ENCODE measurements around the gene LILRB1. TPM values are rescaled to one million over a fixed set of nuclear protein-coding genes. Genes with fewer than 3 reads are reported as not detected.
"Not testable (repeated sequence)": the region's sequence is repeated elsewhere in the genome, so short reads cannot be mapped to it uniquely, and the experiment has no call there.

Gene LILRB1
- total RNA-seq = under 1 TPM in 1 of 2 donors, not detected in 1; 0.37 TPM

DNA sequence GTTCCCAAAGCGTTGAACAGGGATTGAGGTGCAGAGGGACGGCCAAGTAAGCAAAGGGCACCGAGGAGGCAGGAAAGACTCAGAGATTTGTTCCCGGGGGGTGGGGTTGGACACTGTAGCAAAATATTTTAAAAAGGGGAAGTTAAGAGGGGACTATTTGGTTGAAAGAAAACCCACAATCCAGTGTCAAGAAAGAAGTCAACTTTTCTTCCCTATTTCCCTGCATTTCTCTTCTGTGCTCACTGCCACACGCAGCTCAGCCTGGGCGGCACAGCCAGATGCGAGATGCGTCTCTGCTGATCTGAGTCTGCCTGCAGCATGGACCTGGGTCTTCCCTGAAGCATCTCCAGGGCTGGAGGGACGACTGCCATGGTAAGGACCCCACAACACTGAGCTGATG, at the start of gene LILRB1:
LILRB1 (plus strand) TSS at position 223 of the 400 bp plus-strand sequence. CDS start 590 bp downstream, outside the sequence.
- not testable (repeated sequence) for H3K4me1 Mint-ChIP-seq; H3K36me3 Mint-ChIP-seq (ENCODE audit: low read depth); H3K27ac Mint-ChIP-seq; H3K4me3 Mint-ChIP-seq; ATAC-seq (replicated peaks); H3K9me3 Mint-ChIP-seq
- H3K27me3 Mint-ChIP-seq = peaks cover 32% of the 10 kb centered on the region

DNA sequence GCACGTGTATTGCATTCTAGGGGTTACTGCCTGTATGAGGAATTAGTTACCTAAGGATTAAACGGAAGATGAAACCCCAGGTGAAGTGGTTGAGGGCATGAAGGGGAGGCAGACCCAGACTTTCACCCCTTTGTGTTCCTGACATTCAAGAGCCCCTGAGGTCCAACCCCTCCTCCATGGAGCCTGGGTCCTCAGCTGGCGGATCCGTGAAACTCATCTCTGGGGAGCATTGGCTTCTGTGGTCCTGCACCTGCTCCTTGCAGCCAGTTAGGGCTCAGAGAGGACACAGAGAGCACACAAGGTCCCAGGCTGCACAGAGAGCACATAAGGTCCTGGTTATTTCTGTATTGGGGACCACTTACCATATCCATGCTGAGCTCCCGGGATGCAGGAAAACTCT, 43.9 kb upstream of the LILRB1 start:
- H3K36me3 Mint-ChIP-seq (ENCODE audit: low read depth) = no peaks in the 10 kb centered on the region
- peaks cover 8% of the 10 kb centered on the region for H3K9me3 Mint-ChIP-seq
- no peak overlapping the region for H3K27ac Mint-ChIP-seq
- ATAC-seq (replicated peaks) = no peak
- no peaks in the 10 kb centered on the region for H3K4me1 Mint-ChIP-seq
- H3K27me3 Mint-ChIP-seq = peaks cover 41% of the 10 kb centered on the region
- no peak overlapping the region for H3K4me3 Mint-ChIP-seq

DNA sequence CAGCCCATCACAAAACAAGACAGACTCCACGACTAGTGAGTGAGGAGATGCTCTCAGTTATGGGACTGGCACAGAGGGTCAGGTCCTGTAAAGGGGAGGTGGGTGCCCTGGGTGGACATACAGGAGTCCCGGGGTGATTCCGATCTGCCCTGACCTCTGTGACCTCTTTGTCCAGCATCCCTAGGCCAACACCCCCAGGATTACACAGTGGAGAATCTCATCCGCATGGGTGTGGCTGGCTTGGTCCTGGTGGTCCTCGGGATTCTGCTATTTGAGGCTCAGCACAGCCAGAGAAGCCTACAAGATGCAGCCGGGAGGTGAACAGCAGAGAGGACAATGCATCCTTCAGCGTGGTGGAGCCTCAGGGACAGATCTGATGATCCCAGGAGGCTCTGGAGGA, 43.3 kb upstream of the LILRB1 start:
- Mint-ChIP-seq H3K27ac (no peak overlapping the region), H3K9me3 (peaks cover 8% of the 10 kb centered on the region), H3K4me3 (no peak overlapping the region), H3K27me3 (peaks cover 45% of the 10 kb centered on the region), H3K4me1 (no peaks in the 10 kb centered on the region), H3K36me3 (ENCODE audit: low read depth) (no peaks in the 10 kb centered on the region)
- ATAC-seq (replicated peaks) = no peak

DNA sequence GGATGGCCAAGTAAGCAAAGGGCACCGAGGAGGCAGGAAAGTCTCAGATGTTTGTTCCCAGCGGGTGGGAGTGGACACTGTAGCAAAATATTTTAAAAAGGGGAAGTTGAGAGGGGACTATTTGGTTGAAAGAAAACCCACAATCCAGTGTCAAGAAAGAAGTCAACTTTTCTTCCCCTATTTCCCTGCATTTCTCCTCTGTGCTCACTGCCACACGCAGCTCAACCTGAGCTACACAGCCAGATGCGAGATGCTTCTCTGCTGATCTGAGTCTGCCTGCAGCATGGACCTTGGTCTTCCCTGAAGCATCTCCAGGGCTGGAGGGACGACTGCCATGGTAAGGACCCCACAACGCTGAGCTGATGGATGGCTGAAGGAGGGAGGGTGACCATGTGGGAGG, 36.8 kb upstream of the LILRB1 start, which contains the start of gene LILRA1:
LILRA1 (plus strand) TSS at position 188 of the 400 bp plus-strand sequence. CDS start 613 bp downstream, outside the sequence.
- H3K9me3 Mint-ChIP-seq; ATAC-seq (replicated peaks); H3K36me3 Mint-ChIP-seq (ENCODE audit: low read depth); H3K27ac Mint-ChIP-seq; H3K4me1 Mint-ChIP-seq; H3K4me3 Mint-ChIP-seq: not testable (repeated sequence)
- H3K27me3 Mint-ChIP-seq = peaks cover 31% of the 10 kb centered on the region

DNA sequence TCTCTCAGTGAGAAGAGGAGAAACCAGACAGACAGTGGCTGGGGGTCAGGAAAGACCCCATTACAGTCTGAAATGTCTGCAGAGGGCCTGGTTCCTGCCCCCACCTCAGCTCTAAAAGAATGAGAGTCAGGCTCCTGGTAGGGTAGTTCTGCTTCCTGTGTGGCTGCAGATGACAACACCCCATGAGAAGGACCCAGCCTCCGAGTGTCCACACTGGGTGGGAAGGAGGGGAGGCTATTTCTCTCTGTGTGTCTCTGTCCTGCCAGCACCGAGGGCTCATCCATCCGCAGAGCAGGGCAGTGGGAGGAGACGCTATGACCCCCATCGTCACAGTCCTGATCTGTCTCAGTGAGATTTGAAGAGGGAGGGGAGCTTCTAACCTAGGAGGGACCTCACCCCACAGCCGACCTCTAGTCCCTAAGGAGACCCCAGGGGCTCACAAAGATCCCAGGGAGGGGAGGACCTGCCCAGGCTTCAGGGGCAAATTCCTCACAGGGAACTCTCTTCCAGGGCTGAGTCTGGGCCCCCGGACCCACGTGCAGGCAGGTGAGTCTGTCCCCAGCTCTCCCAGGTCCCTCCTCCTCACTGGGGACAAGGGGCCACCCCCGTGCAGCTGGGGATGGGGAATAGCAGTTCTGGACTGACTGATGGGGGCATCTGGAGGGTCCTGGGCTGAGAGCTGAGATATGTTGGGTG, 36.2 kb upstream of the LILRB1 start:
- not testable (repeated sequence) for H3K36me3 Mint-ChIP-seq (ENCODE audit: low read depth); H3K4me3 Mint-ChIP-seq; ATAC-seq (replicated peaks); H3K4me1 Mint-ChIP-seq; H3K9me3 Mint-ChIP-seq; H3K27ac Mint-ChIP-seq
- H3K27me3 Mint-ChIP-seq = peaks cover 28% of the 10 kb centered on the region

DNA sequence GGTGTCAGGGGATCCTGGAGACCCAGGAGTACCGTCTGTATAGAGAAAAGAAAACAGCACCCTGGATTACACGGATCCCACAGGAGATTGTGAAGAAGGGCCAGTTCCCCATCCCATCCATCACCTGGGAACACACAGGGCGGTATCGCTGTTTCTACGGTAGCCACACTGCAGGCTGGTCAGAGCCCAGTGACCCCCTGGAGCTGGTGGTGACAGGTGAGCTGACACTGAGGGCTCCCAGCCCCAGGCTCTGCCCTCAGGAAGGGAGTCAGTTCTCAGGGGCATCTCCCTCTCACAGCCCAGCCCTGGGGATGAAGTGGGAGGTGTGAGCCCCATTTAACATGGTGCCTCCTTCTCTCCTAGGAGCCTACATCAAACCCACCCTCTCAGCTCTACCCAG, 35.5 kb upstream of the LILRB1 start:
- H3K4me3 Mint-ChIP-seq = no peak overlapping the region
- H3K27ac Mint-ChIP-seq = no peak overlapping the region
- H3K27me3 Mint-ChIP-seq = peaks cover 28% of the 10 kb centered on the region
- no peaks in the 10 kb centered on the region for H3K4me1 Mint-ChIP-seq
- no peak for ATAC-seq (replicated peaks)
- no peaks in the 10 kb centered on the region for H3K9me3 Mint-ChIP-seq
- H3K36me3 Mint-ChIP-seq (ENCODE audit: low read depth) = no peaks in the 10 kb centered on the region

DNA sequence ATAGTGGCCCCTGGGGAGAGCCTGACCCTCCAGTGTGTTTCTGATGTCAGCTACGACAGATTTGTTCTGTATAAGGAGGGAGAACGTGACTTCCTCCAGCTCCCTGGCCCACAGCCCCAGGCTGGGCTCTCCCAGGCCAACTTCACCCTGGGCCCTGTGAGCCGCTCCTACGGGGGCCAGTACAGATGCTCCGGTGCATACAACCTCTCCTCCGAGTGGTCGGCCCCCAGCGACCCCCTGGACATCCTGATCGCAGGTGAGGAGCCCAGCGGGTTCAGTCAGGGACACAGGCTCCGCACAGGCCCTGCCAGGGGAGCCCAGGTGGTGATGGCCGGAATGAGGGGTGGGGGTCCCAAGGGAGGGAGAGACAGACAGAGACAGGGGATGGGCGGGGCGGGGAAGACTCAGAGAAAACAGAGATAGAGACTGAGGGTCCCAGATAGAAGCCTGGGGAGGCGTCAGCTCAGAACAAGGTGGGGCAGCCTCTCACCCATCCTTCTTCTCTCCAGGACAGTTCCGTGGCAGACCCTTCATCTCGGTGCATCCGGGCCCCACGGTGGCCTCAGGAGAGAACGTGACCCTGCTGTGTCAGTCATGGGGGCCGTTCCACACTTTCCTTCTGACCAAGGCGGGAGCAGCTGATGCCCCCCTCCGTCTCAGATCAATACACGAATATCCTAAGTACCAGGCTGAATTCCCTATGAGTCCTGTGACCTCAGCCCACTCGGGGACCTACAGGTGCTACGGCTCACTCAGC, 34.4 kb upstream of the LILRB1 start:
- H3K4me1 Mint-ChIP-seq; H3K36me3 Mint-ChIP-seq (ENCODE audit: low read depth); H3K27ac Mint-ChIP-seq; H3K4me3 Mint-ChIP-seq; H3K9me3 Mint-ChIP-seq; ATAC-seq (replicated peaks): not testable (repeated sequence)
- peaks cover 31% of the 10 kb centered on the region for H3K27me3 Mint-ChIP-seq

DNA sequence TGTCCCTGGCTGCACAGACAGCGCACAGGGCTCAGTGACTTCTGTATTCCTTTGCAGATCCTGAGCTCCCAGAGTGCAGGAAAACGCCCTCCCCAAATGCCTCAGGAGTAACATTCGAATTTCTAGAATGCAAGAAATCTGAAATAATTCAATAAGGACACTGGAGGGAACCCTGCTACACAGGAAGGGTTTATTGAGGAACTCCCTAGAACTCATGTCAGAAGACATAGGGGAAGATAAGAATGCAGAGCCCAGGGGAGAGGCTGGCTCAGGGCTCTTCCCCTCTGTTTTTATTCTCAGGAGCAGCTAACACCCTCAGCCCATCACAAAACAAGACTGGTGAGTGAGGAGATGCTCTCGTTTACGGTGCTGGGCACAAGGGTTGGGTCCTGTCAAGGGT, 30.1 kb upstream of the LILRB1 start:
- Mint-ChIP-seq H3K27ac (no peak overlapping the region), H3K36me3 (ENCODE audit: low read depth) (no peaks in the 10 kb centered on the region), H3K27me3 (peaks cover 24% of the 10 kb centered on the region), H3K4me3 (no peak overlapping the region), H3K4me1 (no peaks in the 10 kb centered on the region), H3K9me3 (no peaks in the 10 kb centered on the region)
- no peak for ATAC-seq (replicated peaks)

DNA sequence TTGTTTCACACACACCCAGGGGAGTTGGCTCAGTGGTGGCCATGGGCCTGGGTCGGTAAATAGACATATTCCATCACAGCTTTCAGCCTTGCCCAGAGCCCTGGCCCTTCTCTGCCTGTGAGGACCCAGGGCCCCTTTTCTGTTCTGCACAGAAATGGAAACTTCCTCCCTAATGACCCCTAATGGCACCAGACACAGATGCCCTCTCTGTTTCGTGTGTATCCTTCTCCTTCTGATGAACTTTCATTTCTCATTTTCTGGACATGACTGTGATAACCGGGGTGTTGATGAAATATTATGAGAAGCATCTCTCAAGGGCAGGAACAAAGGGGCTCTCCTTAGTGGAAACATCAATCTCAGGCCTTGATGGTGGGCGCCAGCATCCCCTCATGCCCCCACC, 24.1 kb upstream of the LILRB1 start:
- no peak overlapping the region for H3K27ac Mint-ChIP-seq
- H3K36me3 Mint-ChIP-seq (ENCODE audit: low read depth) = no peaks in the 10 kb centered on the region
- no peaks in the 10 kb centered on the region for H3K9me3 Mint-ChIP-seq
- peaks cover 27% of the 10 kb centered on the region for H3K27me3 Mint-ChIP-seq
- no peaks in the 10 kb centered on the region for H3K4me1 Mint-ChIP-seq
- H3K4me3 Mint-ChIP-seq = no peak overlapping the region
- ATAC-seq (replicated peaks) = no peak

DNA sequence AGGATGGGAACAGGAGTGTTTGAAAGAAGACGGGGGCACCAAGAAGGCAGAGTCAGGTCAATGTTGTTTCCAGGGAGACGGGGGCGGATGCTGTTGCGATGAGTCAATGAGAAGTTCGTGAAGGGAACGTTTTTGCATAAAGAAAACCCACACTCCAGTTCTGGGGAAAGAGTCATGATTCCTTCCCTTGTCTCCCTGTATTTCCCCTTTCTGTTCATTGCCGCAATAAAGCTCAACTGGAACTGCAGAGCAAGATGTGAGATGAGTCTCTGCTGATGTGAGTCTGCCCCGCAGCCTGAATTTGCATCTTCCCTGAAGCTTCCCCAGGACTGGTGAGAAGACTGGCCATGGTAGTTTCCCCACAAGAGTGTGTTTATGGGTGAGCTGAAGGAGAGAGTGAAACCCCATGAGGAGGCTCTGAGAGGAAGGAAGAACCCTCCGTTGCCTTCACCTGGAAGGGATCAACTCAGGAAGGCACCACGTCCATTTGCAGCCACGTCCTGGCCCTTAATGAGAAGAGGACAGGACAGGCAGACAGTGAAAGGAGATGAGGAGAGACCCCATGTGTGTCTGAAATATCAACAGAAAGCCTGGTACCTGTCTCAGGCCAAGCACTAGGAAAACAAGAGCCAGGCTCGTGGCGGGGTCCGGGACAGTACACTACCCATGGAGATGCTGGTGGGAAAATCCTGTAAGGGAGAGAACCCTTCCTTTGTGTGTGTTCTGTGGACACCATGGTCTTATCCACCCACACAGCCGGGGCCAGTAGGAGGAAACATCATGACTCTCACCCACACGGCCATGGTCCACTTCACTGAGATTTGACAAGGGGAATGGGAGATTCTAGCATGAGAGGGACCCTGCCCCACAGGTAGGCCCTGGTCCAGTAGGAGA, 23.1 kb upstream of the LILRB1 start:
- peak; percentile 78 for ATAC-seq (replicated peaks)
- H3K27me3 Mint-ChIP-seq = peaks cover 29% of the 10 kb centered on the region
- no peak overlapping the region for H3K4me3 Mint-ChIP-seq
- H3K4me1 Mint-ChIP-seq = no peaks in the 10 kb centered on the region
- no peaks in the 10 kb centered on the region for H3K36me3 Mint-ChIP-seq (ENCODE audit: low read depth)
- peak overlapping the region; percentile 27 for H3K27ac Mint-ChIP-seq
- no peaks in the 10 kb centered on the region for H3K9me3 Mint-ChIP-seq

DNA sequence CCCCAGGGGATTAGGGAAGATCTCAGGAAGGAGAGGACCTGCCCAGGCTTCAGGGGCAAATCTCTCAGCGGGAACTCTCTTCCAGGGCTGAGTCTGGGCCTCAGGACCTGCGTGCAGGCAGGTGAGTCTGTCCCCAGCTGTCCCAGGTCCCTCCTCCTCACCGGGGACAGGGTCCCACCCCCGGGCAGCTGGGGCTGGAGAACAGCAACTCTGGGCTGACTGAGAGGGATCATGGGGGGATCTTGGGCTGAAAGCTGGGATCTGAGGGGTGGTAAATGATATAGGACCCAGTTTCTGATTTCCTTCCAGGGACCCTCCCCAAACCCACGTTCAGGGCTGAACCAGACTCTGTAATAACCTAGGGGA, 22.5 kb upstream of the LILRB1 start:
- Mint-ChIP-seq H3K36me3 (ENCODE audit: low read depth) (no peaks in the 10 kb centered on the region), H3K9me3 (no peaks in the 10 kb centered on the region), H3K27ac (no peak overlapping the region), H3K4me3 (no peak overlapping the region), H3K27me3 (peaks cover 29% of the 10 kb centered on the region), H3K4me1 (no peaks in the 10 kb centered on the region)
- no peak for ATAC-seq (replicated peaks)

DNA sequence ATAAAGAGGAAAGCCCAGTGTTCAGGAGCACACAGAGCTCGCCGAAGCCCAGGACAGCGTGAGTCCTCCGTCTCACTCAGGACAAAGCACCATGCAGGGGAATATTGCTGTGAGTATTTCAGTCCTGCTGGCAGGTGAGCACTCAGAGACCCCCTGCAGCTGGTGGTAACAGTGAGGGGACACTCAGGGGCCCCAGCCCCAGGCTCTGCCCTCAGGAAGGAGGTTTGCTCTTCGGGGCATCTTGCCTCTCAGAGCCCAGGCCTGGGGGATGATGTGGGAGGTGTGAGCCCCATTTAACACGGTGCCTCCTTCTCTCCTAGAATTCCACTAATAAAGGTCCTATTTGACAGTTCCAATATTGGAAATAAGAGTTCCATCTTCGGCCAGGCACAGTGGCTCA, 22.1 kb upstream of the LILRB1 start:
- Mint-ChIP-seq H3K4me1 (no peaks in the 10 kb centered on the region), H3K27ac (no peak overlapping the region), H3K9me3 (no peaks in the 10 kb centered on the region), H3K4me3 (no peak overlapping the region), H3K27me3 (peaks cover 29% of the 10 kb centered on the region), H3K36me3 (ENCODE audit: low read depth) (no peaks in the 10 kb centered on the region)
- no peak for ATAC-seq (replicated peaks)

DNA sequence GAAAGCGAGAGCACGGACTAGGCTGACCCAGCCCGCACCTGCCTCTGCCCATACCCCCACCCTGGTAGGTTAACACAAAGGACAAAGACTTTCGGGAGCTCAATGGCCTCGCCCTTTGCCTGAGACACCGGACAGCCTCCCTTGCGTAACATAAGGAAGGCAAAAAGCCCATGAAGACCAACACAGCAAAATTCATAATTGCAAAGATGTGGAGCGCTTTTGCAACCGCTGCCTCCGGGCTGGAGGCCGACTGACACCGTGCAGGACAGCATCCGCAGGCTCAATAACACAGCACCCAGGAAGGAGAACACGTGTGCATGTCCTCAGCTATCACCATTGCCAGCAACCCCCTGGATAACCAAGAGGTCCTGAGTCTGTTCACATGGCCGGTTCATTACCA, 21.5 kb upstream of the LILRB1 start:
- Mint-ChIP-seq H3K9me3 (no peaks in the 10 kb centered on the region), H3K27ac (no peak overlapping the region), H3K4me1 (no peaks in the 10 kb centered on the region), H3K36me3 (ENCODE audit: low read depth) (no peaks in the 10 kb centered on the region), H3K4me3 (no peak overlapping the region), H3K27me3 (peaks cover 32% of the 10 kb centered on the region)
- ATAC-seq (replicated peaks) = no peak

DNA sequence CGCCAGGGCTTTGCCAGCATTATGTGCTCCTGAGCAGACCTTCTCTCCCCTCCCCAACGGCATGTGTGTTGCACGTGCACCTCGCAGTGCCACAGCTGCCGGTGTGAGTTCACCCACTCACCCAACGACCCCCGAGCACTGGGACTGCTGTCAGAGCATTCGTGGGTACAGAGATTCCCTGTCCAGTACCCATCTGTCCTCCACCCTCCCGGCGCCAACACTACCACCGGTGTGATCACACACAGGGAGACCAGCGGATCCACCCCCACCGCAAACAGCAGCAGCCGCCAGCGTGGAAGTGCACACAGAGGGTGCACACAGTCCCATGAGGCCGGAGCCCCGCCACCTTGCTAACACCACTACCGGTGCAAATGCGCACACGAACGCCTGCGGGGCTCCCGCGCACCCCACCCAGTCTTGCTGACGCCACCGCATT, 20.9 kb upstream of the LILRB1 start:
- no peak overlapping the region for H3K27ac Mint-ChIP-seq
- H3K27me3 Mint-ChIP-seq = peaks cover 32% of the 10 kb centered on the region
- H3K4me1 Mint-ChIP-seq = no peaks in the 10 kb centered on the region
- no peaks in the 10 kb centered on the region for H3K9me3 Mint-ChIP-seq
- ATAC-seq (replicated peaks) = no peak
- no peaks in the 10 kb centered on the region for H3K36me3 Mint-ChIP-seq (ENCODE audit: low read depth)
- no peak overlapping the region for H3K4me3 Mint-ChIP-seq
